ENCODE data around the gene DGKG.

- TF ChIP-seq CTCF (IDR thresholded peaks at IDR 0.05) (no peak), POLR2A (IDR thresholded peaks at IDR 0.05) (no peak), POLR2AphosphoS5 (IDR thresholded peaks at IDR 0.05) (no peak)
These were observed 38.0 kb upstream of the DGKG start for GRCh38 chr3:186400026-186400425.

All from suprapubic skin (tissue), 4 donors.